GM18502 (cell line): ENCODE data around the gene SAP130.

Experiments
- ATAC-seq: cut with Tn5 transposase; IDR thresholded peaks from one replicate; pipeline ENCODE4 v1.9.1; 2021; ENCODE audit warnings: mild to moderate bottlenecking; ENCODE audit not compliant: unreplicated experiment, poor library complexity

Gene SAP130

DNA sequence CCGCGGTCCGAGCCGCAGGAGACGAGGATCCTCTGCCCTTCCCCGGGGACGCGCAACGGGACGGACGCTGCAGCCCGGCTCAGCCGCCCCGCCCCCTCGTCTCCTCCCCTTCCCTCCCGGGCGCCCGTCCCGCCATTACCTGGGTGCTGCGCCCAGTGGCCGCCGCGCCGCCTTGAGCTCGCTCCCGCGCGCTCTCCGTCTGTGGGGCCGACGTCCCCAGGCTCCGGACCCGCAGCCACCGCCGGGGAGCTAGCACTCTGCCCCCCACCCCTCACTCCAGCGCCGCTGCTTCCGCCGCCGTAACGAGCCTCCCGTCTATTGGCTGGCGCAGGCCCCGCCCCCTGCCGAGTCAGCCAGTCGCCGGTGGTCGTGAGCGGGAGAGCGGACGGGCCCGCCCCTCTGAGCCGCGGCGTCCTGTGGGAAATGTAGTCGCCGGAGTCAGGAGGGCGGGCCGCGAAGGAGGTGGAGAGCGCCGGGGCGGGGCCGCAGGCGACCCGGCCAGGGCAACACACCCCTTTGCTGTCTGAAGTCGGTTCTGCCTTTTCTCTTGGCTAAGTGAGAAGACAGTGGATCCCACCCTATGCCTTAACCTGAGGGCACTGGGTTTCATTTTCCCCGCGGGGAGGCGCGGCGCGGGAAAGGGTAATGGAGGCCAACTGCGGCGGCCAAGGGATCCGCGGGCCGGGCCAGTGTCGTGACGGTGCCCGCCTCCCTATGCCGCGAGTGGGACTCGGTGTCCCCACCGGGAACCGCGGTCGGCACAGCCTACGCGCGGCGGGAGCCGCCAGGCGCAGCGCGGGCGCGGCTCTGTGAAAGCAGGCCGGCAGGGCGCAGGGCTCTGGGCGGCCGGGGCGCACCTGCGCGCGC is at the start of gene SAP130:
Gene SAP130 (minus strand): TSS at position 259 of the 867 bp plus-strand sequence. CDS start 1,767 bp downstream, outside the sequence.
- ATAC-seq: peak; percentile 83

DNA sequence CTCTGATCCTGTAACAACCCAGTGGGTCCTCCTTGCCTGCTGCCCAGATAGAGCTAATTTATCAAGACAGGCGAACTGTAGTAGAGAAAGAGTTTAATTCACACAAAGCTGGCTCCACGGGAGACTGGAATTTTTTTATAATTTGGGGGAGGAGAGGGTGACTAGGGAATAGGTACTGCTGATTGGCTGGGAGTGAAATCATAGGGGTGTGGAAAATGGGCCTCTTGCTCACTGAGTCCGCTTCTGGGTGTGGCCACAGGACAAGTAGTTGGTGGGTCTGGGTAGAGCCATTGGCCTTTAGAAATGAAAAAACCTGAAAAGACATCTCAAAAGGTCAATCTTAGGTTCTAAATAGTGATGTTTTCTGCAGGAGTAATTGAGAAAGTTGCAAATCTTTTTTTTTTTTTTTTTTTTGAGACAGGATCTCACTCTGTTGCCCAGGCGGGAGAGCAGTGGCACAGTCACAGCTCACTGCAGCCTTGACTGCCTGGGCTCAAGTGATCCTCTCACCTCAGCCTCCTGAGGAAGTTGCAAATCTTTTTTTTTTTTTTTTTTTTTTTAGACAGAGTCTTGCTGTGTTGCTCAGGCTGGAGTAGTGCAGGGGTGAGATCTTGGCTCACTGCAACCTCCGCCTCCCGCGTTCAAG is 48.7 kb upstream of the SAP130 start:
- ATAC-seq: no peak

DNA sequence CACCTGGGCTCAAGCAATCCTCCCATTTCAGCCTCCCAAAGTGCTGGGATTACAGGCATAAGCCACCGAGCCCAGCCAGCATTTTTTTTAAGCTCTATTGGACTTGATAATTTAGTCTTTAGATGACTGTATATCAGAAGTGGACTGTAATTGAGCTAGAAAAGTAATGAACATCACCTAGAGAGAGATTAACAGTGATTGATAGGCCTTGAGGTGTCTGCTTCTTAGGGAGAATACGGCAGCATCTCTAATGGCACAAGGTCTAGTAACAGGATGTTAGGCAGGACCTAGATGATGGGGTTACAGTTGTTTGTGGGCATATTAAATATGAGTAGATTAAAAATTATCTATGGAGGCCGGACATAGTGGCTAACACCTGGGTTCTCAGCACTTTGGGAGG is 45.4 kb upstream of the SAP130 start:
- ATAC-seq: no peak

DNA sequence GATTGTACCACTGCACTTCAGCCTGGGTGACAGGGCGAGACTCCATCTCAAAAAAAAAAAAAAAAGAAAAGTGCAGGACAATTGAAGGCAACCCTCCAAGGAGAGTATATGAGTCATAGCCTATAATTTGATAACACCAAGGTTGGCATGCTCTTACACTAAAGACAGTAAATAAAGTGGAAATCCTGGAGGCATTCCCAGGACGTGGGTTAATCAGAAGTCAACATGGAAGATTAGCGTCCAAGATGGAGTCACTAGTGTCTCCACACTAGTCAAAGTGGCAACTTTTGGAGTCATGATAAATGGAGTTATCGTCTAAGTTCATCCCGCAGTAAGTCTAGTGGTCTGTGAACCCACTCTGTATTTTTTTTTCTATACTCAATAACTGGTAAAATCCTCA is 41.9 kb upstream of the SAP130 start:
- ATAC-seq: no peak

DNA sequence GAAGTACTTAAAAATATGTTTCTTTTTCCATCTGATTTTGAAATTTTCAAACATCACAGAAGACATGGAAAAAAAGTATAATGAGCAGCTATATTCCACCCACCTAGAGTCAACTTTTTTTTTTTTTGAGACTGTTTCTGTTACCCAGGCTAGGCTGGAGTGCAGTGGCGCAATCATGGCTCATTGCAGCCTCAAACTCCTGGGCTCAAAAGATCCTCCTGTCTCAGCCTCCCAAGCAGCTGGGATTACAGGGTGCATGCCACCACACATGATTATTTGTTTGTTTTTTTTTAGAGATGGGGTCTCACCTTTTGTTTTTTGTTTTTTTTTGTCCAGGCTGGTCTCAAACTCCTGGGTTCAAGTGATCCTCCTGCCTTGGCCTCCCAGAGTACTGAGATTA is 36.5 kb upstream of the SAP130 start:
- no peak for ATAC-seq

DNA sequence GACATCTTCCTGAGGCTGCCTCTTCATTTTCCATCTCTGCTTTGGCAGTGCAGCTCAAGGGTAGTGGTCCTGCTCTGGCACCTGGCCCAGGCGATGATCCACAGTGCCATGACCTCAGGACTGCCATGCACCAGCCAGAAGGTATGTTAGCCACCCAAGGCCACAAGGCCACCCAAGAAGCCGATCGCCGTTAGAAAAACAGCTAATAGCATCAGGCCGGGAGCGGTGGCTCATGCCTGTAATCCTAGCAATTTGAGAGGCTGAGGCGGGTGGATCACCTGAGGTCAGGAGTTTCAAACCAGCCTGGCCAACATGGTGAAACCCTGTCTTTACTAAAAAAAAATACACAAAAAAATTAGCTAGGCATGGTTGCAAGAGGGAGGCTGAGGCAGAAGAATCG is 34.7 kb upstream of the SAP130 start:
- no peak for ATAC-seq

DNA sequence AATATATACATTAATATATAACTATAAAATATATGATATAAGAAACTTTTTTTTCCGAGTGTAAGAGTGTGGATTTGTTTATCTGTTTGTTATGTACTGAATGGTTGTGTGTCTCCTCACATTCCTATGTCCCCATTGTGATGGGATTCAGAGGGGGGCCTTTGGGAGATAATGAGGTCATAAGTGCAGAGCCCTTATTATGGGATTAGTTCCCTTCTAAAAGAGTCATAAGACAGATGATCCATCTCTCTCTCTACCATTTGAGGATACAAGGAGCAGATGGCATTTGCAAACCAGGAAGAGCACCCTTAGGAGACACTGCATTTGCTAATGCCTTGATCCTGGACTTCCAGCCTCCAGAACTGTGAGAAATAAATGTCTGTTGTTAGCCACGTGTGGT is 30.3 kb upstream of the SAP130 start:
- ATAC-seq: no peak

DNA sequence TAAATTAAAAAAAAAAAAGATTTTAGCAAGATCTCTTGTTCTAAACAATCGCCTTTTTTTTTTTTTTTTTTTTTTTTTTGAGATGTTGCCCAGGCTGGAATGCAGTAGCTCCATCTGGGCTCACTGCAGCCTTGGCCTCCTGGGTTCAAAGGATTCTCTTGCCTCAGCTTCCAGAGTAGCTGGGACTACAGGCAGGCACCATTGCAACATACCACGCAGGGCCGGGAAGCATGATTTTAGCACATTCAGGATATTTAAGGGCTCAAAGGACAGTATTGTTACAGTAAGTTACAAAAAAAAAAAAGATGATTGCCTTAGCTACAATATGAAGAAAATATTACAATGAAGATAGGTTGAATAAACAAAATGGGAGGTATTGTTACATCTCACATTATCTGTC is 29.5 kb upstream of the SAP130 start:
- no peak for ATAC-seq

DNA sequence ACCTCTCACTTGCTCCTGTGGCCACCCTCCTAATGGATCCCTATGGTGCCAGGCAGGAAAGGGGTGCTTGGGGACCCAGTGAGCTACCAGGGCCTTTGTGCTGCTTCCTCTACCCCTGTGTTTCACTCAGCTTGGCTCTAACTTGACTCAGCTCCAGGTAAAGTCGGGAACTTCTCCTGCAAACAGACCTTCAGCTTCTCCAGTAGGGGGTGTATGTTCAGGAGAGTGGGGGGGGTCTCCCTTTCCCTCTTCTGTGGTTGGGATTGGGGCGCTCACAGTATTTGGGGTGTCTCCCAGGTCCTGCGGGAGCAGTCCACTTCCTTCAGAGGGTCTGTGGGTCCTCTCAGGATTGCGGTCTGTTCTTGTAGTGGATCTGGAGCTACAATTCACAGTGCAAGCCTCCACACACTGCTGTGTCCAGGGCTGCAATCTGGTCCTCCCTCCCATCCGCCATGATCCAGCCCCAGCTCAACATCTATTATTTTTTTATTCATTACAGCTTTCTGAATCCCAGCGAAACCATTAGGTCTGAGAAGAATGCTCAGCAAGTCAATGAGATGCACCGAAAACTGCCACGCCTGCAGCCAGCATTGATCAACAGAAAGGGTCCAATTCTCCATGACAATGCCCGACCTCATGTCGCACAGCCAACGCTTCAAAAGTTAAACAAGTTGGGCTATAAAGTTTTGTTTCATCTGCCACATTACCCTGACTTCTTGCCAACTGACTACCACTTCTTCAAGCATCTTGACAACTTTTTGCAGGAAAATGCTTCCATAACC is 26.4 kb upstream of the SAP130 start:
- no peak for ATAC-seq

DNA sequence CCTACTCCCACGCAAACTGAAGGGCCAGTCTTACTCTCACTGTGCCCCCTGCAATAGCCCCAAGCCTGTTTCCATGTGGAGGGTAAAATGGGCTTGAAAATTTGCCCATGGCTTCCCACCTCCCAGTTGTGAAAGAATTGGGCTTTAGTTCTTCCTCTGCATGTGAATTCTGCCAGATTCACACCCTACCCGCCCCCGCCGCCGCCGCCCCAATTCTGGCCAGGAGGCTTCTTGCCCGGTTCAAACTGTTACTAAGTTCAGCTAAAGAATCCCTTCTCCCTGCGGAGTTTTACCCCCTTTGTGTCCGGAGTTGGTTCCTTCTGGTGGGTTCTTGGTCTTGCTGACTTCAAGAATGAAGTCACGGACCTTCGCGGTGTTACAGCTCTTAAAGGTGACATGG is 25.5 kb upstream of the SAP130 start:
- ATAC-seq: no peak

DNA sequence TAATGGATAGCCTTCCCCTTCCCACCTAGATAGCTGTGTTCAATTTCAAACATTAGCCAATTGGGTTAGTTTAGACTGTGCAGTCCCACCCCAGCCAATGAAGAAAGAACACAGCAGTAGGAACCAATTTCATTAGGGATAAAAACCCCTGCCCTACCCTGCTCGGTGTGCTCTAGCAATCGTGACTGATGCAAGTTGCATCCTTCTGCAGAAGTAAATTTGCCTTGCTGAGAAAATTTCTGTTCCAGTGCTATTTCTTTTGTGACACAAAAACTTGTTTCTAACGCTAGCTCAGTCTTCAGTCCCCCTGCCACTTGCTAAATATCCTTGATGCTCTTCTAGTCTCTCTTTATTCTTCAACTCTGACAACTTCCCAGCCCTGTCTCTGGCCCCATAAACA is 15.2 kb upstream of the SAP130 start:
- no peak for ATAC-seq

DNA sequence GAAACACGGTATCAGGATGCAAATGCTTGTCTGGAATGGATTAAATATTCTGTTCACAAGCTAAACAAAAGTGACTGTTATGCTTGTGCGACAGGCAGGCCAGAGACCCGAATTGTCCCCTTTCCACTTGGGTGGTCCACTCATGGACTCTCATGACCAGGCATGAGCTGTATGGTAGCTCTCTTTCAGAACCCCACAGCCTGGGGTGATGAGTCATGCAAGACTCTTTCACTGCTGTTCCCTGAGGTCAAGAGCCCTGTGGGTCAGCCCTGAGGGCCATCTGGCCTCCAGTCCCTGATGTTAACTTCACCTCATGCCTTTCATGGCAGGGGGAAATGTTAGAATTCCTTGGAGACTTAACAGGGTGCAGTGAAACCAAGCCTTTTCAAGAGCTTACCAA is 13.7 kb upstream of the SAP130 start:
- no peak for ATAC-seq

DNA sequence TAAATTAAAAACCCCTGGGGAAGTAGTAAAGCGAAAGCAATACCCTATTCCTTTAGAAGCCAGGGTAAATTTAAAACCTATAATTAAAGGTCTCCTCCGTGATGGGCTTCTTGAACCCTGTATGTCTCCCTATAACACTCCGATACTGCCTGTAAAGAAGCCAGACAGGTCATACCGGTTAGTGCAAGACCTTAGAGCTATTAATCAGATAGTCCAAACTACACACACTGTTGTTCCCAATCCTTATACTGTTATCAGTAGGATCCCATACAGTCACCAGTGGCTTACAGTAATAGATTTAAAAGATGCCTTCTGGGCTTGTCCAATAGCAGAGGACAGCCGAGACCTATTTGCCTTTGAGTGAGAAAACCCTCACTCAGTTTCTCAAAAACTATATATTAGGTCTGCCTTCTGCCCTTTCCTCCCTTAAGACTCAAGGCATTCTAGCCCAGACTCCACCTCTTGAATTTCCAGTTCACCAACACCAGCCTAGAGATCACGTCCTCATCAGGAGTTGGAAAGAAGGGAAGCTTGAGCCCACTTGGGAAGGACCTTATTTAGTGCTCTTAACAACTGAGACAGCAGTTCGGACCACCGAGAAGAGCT is 12.4 kb upstream of the SAP130 start:
- no peak for ATAC-seq

DNA sequence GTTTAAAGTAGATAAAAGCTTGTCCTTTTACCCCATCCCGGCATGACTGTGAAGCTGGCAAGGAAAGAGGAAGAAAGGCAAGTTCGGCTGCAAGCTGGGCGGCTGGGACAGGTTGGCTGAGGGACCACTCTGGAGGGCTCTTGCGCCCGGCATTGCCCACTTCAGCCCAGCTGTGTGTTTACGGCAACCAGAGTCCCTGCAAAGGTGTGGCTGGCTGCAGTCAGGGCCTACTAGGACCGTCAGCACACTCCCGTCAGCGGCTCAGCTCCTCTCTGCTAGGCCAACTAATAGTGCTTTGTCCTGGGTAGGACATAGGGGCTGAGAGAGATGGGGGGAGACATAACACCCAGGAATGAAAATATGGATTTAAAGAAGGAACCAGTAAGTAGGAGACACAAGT is 11.7 kb upstream of the SAP130 start:
- ATAC-seq: no peak

DNA sequence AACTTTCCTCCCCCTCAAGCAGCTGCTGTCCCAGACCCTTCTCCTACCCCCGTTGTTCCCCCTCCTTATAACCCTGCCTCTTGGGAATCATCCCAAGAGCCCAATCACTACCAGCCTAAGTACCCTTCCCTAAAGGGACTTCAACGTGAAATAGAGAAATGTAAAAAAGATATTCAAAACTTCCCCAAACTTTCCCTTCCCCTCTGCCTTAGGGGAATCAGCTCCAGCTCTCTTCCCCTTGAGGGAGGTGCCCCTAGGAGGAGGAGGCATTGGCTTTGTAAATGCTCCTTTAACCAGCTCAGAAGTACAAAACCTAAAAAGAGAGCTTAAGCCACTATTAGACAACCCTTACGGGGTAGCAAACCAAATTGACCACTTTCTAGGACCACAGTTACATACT is 10.6 kb upstream of the SAP130 start:
- no peak for ATAC-seq

DNA sequence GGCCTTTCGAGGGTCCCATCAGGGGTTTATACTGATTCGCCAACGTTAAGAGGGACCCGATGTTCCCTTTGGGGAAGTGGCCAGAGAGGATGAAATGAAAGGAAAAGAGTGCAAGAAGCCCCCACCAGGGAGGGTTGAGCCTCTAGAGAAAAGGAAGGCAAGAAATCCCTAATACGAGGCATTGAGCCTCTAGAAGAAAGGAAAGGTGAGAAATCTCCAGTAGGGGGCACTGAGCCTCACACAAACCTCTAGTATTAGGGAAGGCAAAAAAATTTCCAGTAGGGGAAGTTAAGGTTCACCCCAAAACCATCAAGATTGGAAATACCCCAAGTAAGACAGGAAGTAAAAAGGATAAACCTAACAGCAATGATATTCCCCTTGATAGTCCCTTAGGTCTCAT is 9.8 kb upstream of the SAP130 start:
- ATAC-seq: no peak

DNA sequence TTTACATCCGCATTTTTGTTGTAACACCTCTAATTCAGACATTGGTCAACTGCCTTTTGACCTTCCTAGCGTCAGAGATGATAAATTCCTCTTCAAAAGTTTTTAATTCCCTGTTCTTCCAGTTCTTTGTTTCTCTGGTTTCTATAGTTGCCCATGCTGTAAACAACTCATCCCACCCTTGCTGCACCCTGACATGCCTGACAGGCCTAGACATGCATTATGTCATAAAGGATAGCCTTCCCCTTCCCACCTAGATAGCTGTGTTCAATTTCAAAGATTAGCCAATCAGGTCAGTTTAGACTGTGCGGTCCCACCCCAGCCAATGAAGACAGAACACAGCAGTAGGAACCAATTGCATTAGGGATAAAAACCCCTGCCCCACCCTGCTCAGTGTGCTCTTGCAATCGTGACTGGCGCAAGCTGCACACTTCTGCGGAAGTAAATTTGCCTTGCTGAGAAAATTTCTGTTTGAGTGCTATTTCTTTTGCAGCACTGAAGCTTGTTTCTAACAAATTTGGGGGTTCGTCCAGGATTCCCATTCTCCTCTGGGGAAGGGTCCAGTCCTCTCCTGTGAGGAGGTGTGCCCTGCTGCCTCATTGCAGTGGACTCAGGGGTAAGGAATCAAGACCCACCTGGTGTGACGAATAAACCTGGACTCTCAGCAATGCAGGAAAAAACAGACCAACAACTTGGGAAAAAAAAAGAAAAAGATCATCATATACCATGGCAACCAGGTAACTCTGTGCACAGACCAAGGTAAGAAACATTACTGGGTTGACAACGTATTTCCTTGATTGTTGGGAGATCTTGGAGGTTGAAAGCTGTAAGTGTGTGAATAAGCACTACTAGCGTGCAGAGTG is 9.1 kb upstream of the SAP130 start:
- ATAC-seq: no peak

DNA sequence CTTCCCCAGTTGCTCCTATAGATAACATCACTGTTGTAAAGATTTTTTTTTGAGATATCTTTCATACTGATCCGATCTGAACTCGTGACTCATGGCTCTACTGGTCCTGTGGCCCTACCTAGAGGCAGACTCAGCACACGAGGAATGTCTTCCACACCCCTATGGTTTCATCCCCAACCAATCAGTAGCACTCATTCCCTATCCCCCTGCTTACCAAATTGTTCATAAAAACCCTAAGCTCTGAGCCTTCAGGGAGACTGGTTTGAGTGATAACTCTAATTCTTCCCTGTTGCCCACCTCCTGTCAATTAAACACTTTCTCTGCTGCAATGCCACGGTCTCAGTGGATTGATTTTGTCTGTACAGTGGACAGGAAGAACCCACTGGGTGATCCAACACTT is 4.2 kb upstream of the SAP130 start:
- no peak for ATAC-seq

DNA sequence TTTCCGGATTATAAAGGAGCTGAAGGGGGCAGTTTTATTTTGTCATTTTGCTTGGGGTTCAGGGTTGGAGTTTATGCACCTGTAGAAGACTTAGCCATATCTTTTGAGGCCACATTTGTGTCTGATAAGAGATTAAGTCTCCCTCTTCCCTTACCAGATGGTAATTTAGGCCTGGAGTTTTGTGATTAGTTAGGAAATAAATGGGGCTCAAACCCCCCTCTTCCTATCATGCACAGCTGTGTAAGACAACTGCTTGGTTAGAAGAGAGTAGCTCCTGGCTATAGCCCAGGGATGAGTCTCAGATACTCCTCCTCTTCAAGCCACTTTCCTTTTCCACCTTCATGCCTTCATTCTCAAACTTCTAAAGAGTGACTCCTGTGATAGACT is 802 bp upstream of the SAP130 start:
- ATAC-seq: no peak

DNA sequence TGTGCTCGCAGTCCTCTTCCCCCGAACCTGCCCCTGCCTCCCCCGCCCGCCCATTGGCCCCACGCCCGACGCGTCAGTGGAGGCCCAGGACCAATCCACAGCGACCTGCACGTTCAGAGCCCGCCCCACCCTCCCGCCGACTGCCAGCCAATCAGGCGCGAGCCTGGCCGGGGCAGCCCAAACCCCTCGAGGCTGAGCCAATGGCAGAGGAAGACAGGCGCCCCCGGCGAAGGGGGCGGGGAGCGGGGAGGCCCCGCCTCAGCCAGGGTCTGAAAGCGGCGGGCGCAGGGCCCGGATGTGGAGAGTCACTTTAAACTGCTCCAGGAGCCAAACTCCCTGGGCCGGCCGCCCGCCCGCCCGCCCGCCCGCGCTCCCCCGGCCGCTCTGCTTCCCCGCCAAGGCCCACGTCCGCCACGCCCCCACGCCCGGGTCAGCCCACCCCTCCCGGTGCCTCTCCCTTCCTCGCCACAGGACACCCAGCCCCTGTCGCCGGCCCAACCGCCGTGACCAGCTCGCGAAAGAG is 520 bp downstream of the SAP130 start:
- peak; percentile 82 for ATAC-seq
